GM18867 (cell line): ENCODE data around the gene CDKL2.
"Not testable (repeated sequence)": the region's sequence is repeated elsewhere in the genome, so short reads cannot be mapped to it uniquely, and the experiment has no call there.

Experiments
- ATAC-seq: cut with Tn5 transposase; IDR thresholded peaks from one replicate; pipeline ENCODE4 v1.9.1; 2021; ENCODE audit warnings: mild to moderate bottlenecking, moderate library complexity; ENCODE audit not compliant: unreplicated experiment

Gene CDKL2

GRCh38 chr4:75630174-75630936, at the start of gene CDKL2:
Gene CDKL2, minus strand, starts transcription at chr4:75630528. Its CDS starts 4,540 bp downstream, at chr4:75625988.
- peak; percentile 99 for ATAC-seq

- ATAC-seq: no peak
Measured at GRCh38 chr4:75678965-75679364, 48.6 kb upstream of the CDKL2 start.

- ATAC-seq: no peak
Measured at GRCh38 chr4:75678473-75678872, 48.1 kb upstream of the CDKL2 start.

GRCh38 chr4:75675004-75675531, 44.7 kb upstream of the CDKL2 start:
- no peak for ATAC-seq

GRCh38 chr4:75673959-75674328, 43.6 kb upstream of the CDKL2 start:
- ATAC-seq: no peak

- ATAC-seq: peak; percentile 91
Measured at GRCh38 chr4:75673027-75673958, 43.0 kb upstream of the CDKL2 start, which contains the start of gene G3BP2. Gene G3BP2, minus strand, starts transcription at chr4:75673411. Its CDS starts 11,386 bp downstream, at chr4:75662025.

GRCh38 chr4:75672461-75673026, 42.2 kb upstream of the CDKL2 start:
- peak; percentile 31 for ATAC-seq

- no peak for ATAC-seq
Measured at GRCh38 chr4:75671802-75672421, 41.6 kb upstream of the CDKL2 start.

GRCh38 chr4:75668596-75668995, 38.3 kb upstream of the CDKL2 start:
- no peak for ATAC-seq

- ATAC-seq: not testable (repeated sequence)
Measured at GRCh38 chr4:75667636-75668035, 37.3 kb upstream of the CDKL2 start.

- no peak for ATAC-seq
Measured at GRCh38 chr4:75666299-75666698, 36.0 kb upstream of the CDKL2 start.

- not testable (repeated sequence) for ATAC-seq
Measured at GRCh38 chr4:75664604-75665003, 34.3 kb upstream of the CDKL2 start.

GRCh38 chr4:75662626-75663025, 32.3 kb upstream of the CDKL2 start:
- ATAC-seq: no peak

- ATAC-seq: no peak
Measured at GRCh38 chr4:75660491-75660890, 30.2 kb upstream of the CDKL2 start.

GRCh38 chr4:75659512-75660031, 29.2 kb upstream of the CDKL2 start:
- no peak for ATAC-seq

- ATAC-seq: no peak
Measured at GRCh38 chr4:75658876-75659275, 28.5 kb upstream of the CDKL2 start.

GRCh38 chr4:75655562-75655961, 25.2 kb upstream of the CDKL2 start:
- no peak for ATAC-seq

- ATAC-seq: no peak
Measured at GRCh38 chr4:75654905-75655304, 24.6 kb upstream of the CDKL2 start.

GRCh38 chr4:75653845-75654503, 23.6 kb upstream of the CDKL2 start:
- ATAC-seq: no peak

GRCh38 chr4:75644095-75644494, 13.8 kb upstream of the CDKL2 start:
- ATAC-seq: no peak
